HG02678 (cell line): ENCODE results near the gene TTLL12.

Experiments
- ATAC-seq: cut with Tn5 transposase; IDR thresholded peaks from one replicate; pipeline ENCODE4 v1.9.1; 2021; ENCODE audit warnings: mild to moderate bottlenecking, moderate library complexity; ENCODE audit not compliant: unreplicated experiment

Gene TTLL12

DNA sequence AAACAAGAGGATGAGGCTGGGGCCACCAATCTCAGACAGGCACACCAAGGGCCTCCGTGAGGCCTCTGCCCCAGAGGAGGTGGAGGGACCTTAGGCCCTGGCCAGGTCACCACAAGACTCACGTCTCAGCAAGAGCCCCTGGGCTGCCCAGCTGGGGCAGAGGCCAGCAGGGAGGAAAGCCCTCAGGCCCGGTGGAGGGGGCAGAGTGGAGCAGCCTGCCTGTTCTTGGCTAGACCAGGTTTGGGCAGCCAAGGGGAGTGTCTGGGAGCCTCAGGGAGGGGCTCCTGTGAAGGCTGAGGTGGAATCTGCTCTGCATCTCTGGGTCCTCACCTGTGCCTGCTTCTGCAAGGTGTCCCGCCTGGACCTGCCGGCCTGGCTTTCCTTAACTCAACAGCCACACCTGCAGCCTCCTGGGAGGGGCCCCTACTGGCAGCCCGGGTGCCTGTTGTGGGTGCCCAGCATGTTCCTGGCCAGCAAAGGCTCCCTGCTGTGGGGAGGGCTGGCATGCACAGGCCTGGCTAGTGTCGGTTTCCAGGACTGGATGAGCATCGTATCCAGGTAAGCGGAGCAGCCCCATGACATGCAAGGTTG is 11.9 kb downstream of the TTLL12 start:
- no peak for ATAC-seq

DNA sequence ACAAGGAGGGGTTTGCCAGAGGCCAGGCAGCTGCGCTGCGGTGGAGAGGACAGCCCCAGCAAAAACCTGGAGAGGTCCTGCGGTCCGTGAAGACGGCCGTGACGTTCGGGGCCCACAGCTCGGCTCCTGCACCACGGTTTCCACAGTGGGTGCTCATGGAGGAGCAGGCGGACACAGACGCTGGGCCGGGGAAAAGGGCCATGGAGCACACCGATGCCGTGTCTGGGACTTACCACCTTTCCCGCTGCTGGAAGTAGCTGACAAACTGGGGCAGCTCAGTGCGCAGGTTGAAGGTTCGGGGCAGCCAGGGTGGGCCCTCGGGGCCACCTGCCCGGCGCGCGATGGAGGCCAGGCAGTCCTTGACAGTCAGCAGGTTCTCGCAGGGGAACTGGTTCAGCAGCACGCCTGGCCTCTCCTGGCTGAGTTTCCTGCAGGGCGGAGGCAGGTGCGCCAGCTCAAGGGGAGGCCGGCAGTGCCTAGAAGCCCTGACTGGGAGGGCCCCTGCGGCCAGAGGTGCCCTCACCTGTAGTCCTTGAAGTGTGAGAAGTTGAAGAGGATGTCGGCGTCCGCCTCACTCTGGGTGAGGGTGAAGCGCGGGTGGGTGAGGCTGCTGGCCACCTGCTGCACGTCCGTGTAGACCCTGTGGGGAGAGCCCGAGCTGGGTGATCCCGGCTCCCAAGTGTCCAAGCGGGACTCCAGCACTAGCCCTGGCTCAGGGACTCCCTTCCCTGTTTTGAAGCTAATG is 12.8 kb downstream of the TTLL12 start:
- no peak for ATAC-seq

DNA sequence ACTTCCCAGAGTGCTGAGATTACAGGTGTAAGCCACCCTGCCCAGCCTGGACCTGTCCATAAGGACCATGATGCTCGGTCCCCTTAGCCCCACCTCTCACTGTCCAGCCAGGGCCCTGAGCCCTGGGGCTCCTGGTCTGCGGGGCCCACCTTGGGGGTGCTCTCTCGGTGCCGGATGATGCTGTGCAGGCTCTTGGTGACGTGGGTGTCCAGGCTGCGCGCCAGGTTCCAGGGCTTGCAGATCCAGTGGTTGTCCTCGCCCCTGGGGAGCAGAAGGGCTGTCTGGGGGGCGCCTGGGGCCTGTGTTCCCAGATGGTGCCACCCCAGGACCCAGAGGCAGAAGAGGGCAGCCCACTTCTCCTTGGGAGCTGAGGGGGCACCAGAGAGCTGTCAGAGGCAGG is 13.4 kb downstream of the TTLL12 start:
- ATAC-seq, result no peak

- ATAC-seq, result no peak
These were observed 14.7 kb downstream of the TTLL12 start for GRCh38 chr22:43172191-43172590.

DNA sequence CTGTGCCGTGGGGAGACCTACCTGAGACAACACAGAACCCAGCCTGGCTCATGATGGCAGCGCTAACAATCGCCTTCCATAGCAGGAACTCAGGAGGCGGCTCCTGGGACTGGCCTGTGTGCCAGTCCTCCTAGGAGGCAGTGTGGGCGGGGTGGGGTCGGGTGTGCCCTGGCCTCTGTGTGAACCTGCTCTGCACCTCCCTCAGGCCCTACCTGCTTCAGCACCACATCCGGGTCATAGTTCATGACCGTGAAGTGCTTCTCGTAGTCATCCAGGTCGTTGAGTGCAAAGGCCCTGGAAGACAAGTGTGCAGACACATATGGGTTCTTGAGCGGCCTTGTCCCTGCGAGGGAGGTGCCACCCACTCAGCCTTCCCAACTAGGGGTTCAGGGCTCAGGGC is 15.3 kb downstream of the TTLL12 start:
- no peak for ATAC-seq

DNA sequence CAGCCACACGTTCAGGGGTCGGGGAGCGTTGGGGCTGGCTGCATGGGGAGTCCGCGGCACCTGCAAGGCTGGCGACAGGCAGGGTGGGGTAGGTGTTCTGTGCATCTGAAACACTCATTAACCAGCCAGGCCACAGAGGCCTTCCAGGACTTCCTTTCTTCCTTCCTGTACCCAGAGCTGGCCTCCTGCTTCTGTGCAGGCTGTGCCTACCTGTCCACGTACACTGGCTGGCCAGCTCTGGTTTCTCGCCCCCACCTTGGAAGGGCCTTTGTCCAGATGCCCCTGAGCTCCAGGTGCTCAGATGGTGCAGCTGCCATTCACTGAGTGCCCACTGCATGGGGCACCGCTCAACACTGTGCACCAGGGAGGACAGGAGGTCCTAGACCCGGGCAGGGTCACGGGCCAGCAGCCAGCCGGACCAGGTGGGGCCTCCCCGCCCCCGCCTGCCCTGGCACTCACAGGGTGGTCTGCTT is 15.9 kb downstream of the TTLL12 start:
- no peak for ATAC-seq

- no peak for ATAC-seq
These were observed 16.8 kb downstream of the TTLL12 start for GRCh38 chr22:43170131-43170480.

GRCh38 chr22:43169310-43170130 is 17.4 kb downstream of the TTLL12 start:
- ATAC-seq, result no peak

DNA sequence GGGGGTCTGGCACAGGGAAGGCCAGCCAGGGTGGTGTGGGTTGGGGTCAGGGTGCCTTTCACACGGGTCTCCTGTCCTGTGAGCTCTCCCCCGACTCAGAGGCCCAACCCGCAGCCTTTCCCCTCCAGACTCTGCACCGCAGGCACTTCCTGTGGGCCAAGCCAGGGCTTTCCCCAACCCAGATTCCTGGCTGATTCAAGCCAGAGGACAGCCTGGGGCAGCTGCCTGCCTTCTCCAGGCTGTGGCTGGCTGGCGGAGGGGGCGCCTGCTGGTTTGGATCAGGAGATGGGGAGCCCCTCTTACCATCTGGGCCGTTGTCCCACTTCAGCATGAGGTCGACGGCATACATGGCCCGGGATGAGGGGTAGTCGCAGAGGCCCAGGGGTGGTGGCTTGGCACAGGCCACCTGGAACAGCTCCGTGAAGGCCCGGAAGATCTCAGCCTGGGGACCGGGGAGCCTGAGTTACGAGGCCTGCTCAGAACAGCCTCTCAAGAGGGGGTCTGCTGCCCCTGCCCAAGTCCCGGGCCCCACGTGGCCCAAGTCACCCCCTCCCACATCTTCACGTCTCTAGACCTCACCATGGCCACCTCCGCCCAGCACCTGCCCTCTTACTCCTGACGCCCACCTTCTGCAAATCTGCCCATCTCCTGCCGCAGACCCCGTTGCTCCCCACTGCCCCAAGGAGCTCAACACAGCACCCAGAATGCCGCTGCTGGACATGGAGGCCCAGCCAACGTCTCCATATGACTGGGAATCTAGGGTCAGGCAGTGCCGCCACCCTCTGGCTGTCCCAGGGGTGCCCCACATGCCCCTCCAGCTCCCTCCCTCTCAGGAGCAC is 18.2 kb downstream of the TTLL12 start:
- ATAC-seq, result no peak

DNA sequence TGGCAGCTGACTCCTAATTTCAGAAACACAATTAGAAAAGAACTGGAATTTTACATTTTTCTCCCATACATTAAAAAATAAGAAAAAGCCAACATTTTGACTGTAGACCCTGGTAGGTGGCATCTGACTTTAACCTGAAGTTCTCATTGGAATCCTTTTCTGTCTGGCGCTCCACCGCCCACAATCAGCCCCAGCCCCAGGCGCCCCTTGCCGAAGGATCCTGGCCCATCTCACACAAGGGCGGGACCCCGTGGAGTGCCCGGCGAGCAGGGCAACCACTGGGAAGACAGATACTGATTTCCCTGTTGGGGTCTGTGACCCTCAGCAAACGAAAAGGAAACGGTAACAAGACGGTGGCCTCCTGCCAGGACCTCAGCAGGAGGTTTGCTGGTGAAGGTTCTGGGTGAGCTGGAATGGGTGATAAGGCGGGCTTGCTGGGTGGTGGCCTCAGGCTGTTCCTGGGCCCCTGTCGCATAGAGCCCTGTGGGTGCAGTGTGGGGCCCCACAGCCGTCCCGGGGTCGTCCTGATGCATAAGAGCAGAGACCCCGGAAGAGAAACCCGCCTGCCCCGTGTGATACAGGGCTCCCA is 19.8 kb downstream of the TTLL12 start:
- ATAC-seq, result no peak

- ATAC-seq, result no peak
These were observed 20.6 kb downstream of the TTLL12 start for GRCh38 chr22:43166132-43166930.

GRCh38 chr22:43164636-43165035 is 22.3 kb downstream of the TTLL12 start:
- ATAC-seq, result no peak

DNA sequence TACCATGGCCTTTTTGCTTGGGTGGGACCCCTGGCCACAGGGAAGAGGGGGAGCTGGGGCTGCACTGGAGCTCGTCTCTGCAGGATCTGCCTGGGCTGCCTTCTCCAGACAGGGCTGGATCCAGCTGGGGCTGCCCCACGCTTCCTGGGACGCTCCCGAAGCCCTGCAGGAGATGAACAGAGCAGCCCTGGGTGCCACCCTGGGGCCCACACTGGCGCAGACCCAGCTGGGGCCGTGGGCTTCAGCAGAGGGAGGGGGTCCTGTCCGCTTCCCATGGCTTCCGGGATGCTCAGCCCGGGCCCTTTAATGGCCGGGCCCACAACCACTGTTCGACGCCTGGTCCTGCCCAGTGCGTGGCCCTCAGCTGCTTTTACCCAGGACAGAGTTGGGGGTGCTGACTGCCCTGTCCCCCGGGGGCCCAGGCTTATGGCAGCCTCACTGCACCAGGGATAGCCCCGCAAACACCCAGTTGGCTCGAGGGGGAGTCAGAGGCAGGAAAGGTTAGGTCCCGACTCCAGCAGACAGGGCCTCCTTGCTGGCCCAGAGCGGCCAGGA is 23.6 kb downstream of the TTLL12 start:
- ATAC-seq, result no peak

- no peak for ATAC-seq
These were observed 24.4 kb downstream of the TTLL12 start for GRCh38 chr22:43162412-43163150.

GRCh38 chr22:43160497-43161126 is 26.3 kb downstream of the TTLL12 start:
- ATAC-seq, result no peak

DNA sequence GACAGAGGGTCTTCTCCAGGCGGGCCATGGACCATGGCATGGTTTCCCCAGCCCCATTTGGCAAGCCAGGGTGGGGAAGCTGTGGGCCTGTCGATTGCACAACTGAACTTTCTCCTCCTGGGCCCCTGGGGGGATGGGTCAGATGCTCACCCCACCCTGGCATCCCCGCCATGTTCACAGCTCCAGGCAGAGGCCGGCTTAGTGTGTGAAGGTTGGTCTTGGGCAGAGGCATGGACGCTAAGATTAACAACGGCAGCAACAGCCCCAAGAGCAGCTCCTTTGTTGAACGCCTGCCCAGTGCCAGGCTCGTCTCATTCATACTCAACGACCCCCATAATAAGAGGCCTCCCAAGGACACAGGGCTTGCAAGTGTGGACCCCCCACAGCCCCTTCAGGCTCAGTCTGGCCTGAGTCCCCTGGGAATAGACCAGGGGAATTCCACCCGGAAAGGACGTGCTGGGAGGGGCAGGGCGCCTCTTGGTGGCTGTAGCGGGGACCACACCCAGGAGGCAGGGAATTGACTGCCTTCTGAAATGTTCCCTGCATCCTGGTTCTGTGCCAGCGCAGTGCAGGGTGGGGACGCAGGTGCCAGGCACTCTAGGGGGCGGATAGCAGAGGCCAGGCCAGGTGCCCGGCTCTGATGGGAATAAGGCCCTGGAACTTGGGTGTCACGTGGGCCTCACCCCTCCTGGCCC is 27.3 kb downstream of the TTLL12 start:
- ATAC-seq, result no peak

- no peak for ATAC-seq
These were observed 28.0 kb downstream of the TTLL12 start for GRCh38 chr22:43158778-43159483.
